Loucy (cell line): ENCODE measurements around the gene UQCR10.

ENCODE experiments used
- CTCF ChIP-seq: fragments of 200-600 bp; sonication (generic); conservative IDR thresholded peaks from 2 replicates; pipeline ENCODE4 v1.5.1; 2014; ENCODE audit warnings: mild to moderate bottlenecking, antibody characterized with exemption, low read length
- EZH2phosphoT487 ChIP-seq: fragments of 200-600 bp; IDR thresholded peaks from 2 replicates; pipeline ENCODE4 v1.6.1; 2018; ENCODE audit warnings: antibody characterized with exemption, mild to moderate bottlenecking, moderate library complexity, borderline replicate concordance

- no peak for TF ChIP-seq CTCF
- TF ChIP-seq EZH2phosphoT487, result no peak
Measured at GRCh38 chr22:29731058-29731850, 35.9 kb upstream of the UQCR10 start.
